Gastrocnemius medialis (tissue), 4 donors: ENCODE measurements around the gene BTG4. TPM values are rescaled to one million over a fixed set of nuclear protein-coding genes. Genes with fewer than 3 reads are reported as not detected.

Source experiments
- ATAC-seq, 2 donors: fragments of 150-250 bp; one replicate each; pipeline ENCODE4 v1.9.1; 2016
- DNase-seq, 2 donors: peaks; one replicate each; pipeline ENCODE4 v3.0.0-alpha.2; 2019
- H3K27ac ChIP-seq, 4 donors: fragments of 200-600 bp; sonication (generic); 1 replicate in 1 of 4; 2 replicates in 3 of 4; pipeline ENCODE4 v1.5.1; 2016 to 2018; ENCODE audit warnings: mild to moderate bottlenecking in 2 of 4, moderate library complexity in 1 of 4
- H3K27me3 ChIP-seq, 3 donors: fragments of 200-600 bp; sonication (generic) in 2 of 3; 1 replicate in 1 of 3; 2 replicates in 2 of 3; pipeline versions ENCODE4 v1.5.1 to v1.6.0; 2016 to 2019; ENCODE audit warnings: mild to moderate bottlenecking in 1 of 3, moderate library complexity in 1 of 3
- H3K36me3 ChIP-seq, 2 donors: fragments of 200-600 bp; sonication (generic) in 1 of 2; one replicate each; pipeline ENCODE4 v1.5.1; 2017 to 2018
- H3K4me1 ChIP-seq, 2 donors: fragments of 200-600 bp; sonication (generic) in 1 of 2; one replicate each; pipeline ENCODE4 v1.5.1; 2016 to 2017; ENCODE audit warnings: mild to moderate bottlenecking in 2 of 2
- H3K4me3 ChIP-seq, 4 donors: fragments of 200-600 bp; sonication (generic) in 3 of 4; 1 replicate in 1 of 4; 2 replicates in 3 of 4; pipeline ENCODE4 v1.5.1; 2016 to 2019; ENCODE audit warnings: mild to moderate bottlenecking in 2 of 4
- H3K9me3 ChIP-seq, 3 donors: fragments of 200-600 bp; sonication (generic) in 2 of 3; 1 replicate in 1 of 3; 2 replicates in 2 of 3; pipeline ENCODE4 v1.5.1; 2016 to 2019
- POLR2A ChIP-seq, 2 donors: fragments of 450-650 bp; IDR thresholded peaks; one replicate each; pipeline ENCODE4 v1.6.1; 2017; ENCODE audit warnings: antibody characterized with exemption in 2 of 2, mild to moderate bottlenecking in 2 of 2, moderate library complexity in 2 of 2
- in situ Hi-C, 4 donors: fragments of 200-750 bp; cut with MboI; loops; one replicate each; pipeline versions ENCODE4 v1.15.0 to v1.8.0; 2017; ENCODE audit warnings: low sequenced_read_pairs in 4 of 4
- intact Hi-C: fragments of 100-400 bp; cut with DNase I; formaldehyde crosslinking; loops from one replicate; pipeline ENCODE4 v1.15.1; 2023; ENCODE audit warnings: low total_unique reads
- total RNA-seq, 4 donors: library from RNA; depleted of rRNA; stranded (reverse); fragments of >200 nt; gene quantifications; one replicate each; pipeline versions ENCODE4 v1.1.0 to v1.2.3, GENCODE V29; 2016
- TF ChIP-seq, protein P1 (sequence below), 5 experiments: fragments of 450-650 bp in 3 of 5; fragments of 200-600 bp in 2 of 5; sonication (generic) in 2 of 5; IDR thresholded peaks in 4 of 5; conservative IDR thresholded peaks in 1 of 5; 1 replicate in 4 of 5; 2 replicates in 1 of 5; pipeline ENCODE4 v1.5.1; 2016 to 2019; ENCODE audit warnings: antibody characterized with exemption in 5 of 5, mild to moderate bottlenecking in 3 of 5, moderate library complexity in 3 of 5

Gene BTG4
- total RNA-seq, 4 donors from 2014 or later, result not detected

DNA sequence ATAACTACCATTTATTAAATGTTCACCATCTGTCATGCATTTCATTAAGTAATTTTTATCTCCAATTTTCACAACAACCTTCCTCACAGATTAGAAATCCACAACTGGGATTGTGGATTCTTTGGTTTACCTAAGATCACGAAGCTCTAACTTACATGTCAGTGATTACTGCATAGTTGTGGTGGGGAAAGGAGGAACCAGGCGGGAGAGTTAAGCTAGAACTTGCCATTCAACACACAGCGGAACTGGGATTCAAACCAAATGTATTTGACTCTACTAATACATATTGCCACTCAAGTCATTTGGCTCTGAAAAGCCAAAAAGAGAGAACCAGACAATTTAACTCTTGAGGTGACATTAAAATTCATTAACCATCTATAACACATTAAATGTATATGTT lies 17.9 kb upstream of the BTG4 start:
- no peak for TF ChIP-seq POLR2A (IDR thresholded peaks at IDR 0.05)
- TF ChIP-seq, protein P1, sequence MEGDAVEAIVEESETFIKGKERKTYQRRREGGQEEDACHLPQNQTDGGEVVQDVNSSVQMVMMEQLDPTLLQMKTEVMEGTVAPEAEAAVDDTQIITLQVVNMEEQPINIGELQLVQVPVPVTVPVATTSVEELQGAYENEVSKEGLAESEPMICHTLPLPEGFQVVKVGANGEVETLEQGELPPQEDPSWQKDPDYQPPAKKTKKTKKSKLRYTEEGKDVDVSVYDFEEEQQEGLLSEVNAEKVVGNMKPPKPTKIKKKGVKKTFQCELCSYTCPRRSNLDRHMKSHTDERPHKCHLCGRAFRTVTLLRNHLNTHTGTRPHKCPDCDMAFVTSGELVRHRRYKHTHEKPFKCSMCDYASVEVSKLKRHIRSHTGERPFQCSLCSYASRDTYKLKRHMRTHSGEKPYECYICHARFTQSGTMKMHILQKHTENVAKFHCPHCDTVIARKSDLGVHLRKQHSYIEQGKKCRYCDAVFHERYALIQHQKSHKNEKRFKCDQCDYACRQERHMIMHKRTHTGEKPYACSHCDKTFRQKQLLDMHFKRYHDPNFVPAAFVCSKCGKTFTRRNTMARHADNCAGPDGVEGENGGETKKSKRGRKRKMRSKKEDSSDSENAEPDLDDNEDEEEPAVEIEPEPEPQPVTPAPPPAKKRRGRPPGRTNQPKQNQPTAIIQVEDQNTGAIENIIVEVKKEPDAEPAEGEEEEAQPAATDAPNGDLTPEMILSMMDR (IDR thresholded peaks at IDR 0.05 in 4 of 5, conservative IDR thresholded peaks at IDR 0.05 in 1 of 5), result no peak
- in situ Hi-C loops, result no loop called here
- intact Hi-C loops, result no loop called here

DNA sequence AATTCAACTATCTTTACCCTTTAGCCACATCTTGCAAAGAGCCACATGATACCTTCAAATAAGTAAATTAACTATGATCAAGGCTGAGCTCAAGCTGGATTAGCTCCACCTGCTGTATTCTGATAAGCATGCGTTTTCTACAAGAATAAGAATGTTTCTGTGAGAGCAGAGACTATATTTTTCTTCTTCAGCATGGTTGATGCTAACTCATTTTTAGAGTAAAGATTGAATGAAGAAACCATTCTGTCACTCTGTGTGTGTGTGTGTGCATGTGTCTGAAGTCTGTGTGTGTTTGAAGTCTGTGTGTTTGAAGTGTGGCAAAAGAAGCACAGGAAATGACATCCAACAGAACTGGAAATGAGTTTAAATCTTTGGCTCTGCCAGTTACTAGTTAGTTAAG lies 16.4 kb upstream of the BTG4 start:
- no peak overlapping the region for H3K4me3 ChIP-seq
- TF ChIP-seq POLR2A (IDR thresholded peaks at IDR 0.05), result no peak
- TF ChIP-seq, protein P1 (IDR thresholded peaks at IDR 0.05 in 4 of 5, conservative IDR thresholded peaks at IDR 0.05 in 1 of 5), result no peak
- intact Hi-C loops (no loop called here), in situ Hi-C loops (no loop called here)
- no peak overlapping the region for H3K27ac ChIP-seq
- no peaks in the 10 kb centered on the region for H3K9me3 ChIP-seq
- no peaks in the 10 kb centered on the region for H3K4me1 ChIP-seq
- no peak for ATAC-seq
- H3K27me3 ChIP-seq, result no peaks in the 10 kb centered on the region
- no peak for DNase-seq
- H3K36me3 ChIP-seq, result no peaks in the 10 kb centered on the region

More for the DNA sequence above, 17.9 kb upstream of the BTG4 start:
- Histone ChIP-seq H3K4me3 (no peak overlapping the region), H3K27me3 (no peaks in the 10 kb centered on the region), H3K36me3 (no peaks in the 10 kb centered on the region), H3K9me3 (no peaks in the 10 kb centered on the region), H3K27ac (no peak overlapping the region), H3K4me1 (no peaks in the 10 kb centered on the region)
- ATAC-seq, result no peak
- DNase-seq, result no peak

DNA sequence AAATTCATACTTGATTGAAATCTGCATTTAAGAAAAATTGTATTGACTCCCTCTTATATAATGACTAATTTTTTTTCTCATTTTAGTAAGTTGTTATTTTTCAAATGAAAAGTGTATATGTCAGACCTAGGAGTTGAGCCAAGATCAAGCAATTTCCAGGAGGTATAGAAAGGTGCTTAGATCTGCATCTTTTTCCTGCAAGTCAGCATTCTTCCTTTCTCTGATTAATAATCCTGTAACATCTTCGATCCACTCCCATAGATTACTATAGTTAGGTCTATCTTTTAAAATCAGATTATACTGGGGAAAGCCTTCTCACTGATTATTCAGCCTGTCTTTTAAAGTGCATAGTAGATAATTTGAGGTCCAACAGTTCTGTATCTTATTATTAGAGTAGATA lies 15.1 kb upstream of the BTG4 start:
- ATAC-seq (no peak), DNase-seq (no peak)
- in situ Hi-C loops, result no loop called here
- Histone ChIP-seq H3K4me1 (no peaks in the 10 kb centered on the region), H3K36me3 (no peaks in the 10 kb centered on the region), H3K4me3 (no peak overlapping the region), H3K27ac (no peak overlapping the region), H3K27me3 (no peaks in the 10 kb centered on the region), H3K9me3 (no peaks in the 10 kb centered on the region)
- no peak for TF ChIP-seq POLR2A (IDR thresholded peaks at IDR 0.05)
- TF ChIP-seq, protein P1 (IDR thresholded peaks at IDR 0.05 in 4 of 5, conservative IDR thresholded peaks at IDR 0.05 in 1 of 5), result no peak
- intact Hi-C loops, result no loop called here

DNA sequence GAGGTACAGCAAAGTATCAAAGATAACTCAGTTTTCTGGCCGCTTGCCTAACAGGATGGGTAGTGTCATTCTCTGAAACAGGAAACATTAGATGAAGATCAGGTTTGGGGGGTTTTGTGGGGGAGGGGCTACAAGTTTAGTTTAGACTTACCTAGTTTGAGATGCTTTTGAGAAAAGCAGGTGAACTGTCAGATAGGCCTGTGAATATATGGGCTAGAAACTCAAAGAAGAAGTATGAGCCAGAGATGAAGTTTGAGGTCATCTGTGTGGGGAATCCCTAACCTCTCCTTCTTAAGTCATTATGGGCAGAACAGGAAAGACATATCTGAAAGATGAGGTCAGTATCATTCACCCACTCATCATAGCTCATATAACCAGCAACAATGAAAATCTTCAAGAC lies 14.3 kb upstream of the BTG4 start:
- ATAC-seq, result no peak
- TF ChIP-seq POLR2A (IDR thresholded peaks at IDR 0.05), result no peak
- TF ChIP-seq, protein P1 (IDR thresholded peaks at IDR 0.05 in 4 of 5, conservative IDR thresholded peaks at IDR 0.05 in 1 of 5), result no peak
- intact Hi-C loops, result no loop called here

DNA sequence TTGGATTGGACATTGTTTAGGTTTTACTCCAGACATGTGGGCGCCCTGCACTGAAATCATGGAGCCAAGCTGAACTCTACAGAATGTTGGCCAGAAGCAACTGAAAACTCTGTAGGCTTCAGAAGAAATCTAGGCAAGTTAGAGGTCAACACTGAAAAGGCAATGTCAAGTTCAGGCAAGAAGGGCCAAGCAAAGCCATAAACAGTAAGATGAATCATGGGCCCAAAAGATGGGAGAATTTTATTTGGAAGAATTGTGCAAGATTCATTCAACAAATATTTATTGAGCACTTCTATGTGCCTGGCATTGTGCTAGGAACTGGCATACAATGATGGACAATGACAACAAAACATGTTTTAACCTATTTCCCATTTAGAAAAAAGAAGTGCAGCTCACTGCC lies 13.3 kb upstream of the BTG4 start:
- in situ Hi-C loops, result no loop called here
- Histone ChIP-seq H3K36me3 (no peaks in the 10 kb centered on the region), H3K27ac (no peak overlapping the region), H3K9me3 (no peaks in the 10 kb centered on the region), H3K4me3 (no peak overlapping the region), H3K4me1 (no peaks in the 10 kb centered on the region), H3K27me3 (no peaks in the 10 kb centered on the region)
- DNase-seq (no peak), ATAC-seq (no peak)
- TF ChIP-seq POLR2A (IDR thresholded peaks at IDR 0.05), result no peak
- TF ChIP-seq, protein P1 (IDR thresholded peaks at IDR 0.05 in 4 of 5, conservative IDR thresholded peaks at IDR 0.05 in 1 of 5), result no peak
- intact Hi-C loops, result no loop called here

More for the DNA sequence above, 14.3 kb upstream of the BTG4 start:
- Histone ChIP-seq H3K4me3 (no peak overlapping the region), H3K9me3 (no peaks in the 10 kb centered on the region), H3K27me3 (no peaks in the 10 kb centered on the region), H3K4me1 (no peaks in the 10 kb centered on the region), H3K27ac (no peak overlapping the region), H3K36me3 (no peaks in the 10 kb centered on the region)
- no peak for DNase-seq
- in situ Hi-C loops, result no loop called here
